Measurements from ENCODE around the gene BNC2.

The BNC2 gene

GRCh38 chr9:16514131-16514530 lies 356.3 kb downstream of the BNC2 start:
- DNase-seq (ENCODE audit: low read depth): no peak
- TF ChIP-seq CTCF (IDR thresholded peaks at IDR 0.05; ENCODE audit: low read depth, low read length, missing control alignments): no peak
- H3K4me3 ChIP-seq (ENCODE audit: low read depth, low read length): no peak overlapping the region

GRCh38 chr9:16512281-16512680 lies 358.2 kb downstream of the BNC2 start:
- no peak for TF ChIP-seq CTCF (IDR thresholded peaks at IDR 0.05; ENCODE audit: low read depth, low read length, missing control alignments)
- no peak for DNase-seq (ENCODE audit: low read depth)
- no peak overlapping the region for H3K4me3 ChIP-seq (ENCODE audit: low read depth, low read length)

- no peak overlapping the region for H3K4me3 ChIP-seq (ENCODE audit: low read depth, low read length)
- no peak for TF ChIP-seq CTCF (IDR thresholded peaks at IDR 0.05; ENCODE audit: low read depth, low read length, missing control alignments)
- DNase-seq (ENCODE audit: low read depth): no peak
Observed at GRCh38 chr9:16510482-16510881, 360.0 kb downstream of the BNC2 start.

- TF ChIP-seq CTCF (IDR thresholded peaks at IDR 0.05; ENCODE audit: low read depth, low read length, missing control alignments): no peak
- no peak overlapping the region for H3K4me3 ChIP-seq (ENCODE audit: low read depth, low read length)
- no peak for DNase-seq (ENCODE audit: low read depth)
Observed at GRCh38 chr9:16509997-16510396, 360.5 kb downstream of the BNC2 start.

DNA sequence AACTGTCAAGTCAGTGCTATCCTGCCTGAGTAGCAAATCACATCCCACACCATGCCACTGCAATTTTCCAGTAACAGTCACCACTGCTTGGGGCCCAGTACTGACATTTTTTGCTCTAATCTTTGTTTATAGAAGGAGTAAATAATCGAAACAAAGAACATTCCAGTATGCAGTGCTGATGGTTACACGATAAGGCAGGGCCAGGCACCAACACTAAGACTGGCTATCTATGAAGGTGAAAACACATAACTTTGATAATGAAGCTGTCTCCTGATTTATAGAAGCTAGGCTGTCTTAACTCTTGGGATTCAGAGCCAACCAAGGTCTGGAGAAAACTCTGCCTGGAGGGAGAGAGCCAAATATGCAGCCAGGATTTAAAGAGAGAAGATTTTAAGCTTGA lies 365.3 kb downstream of the BNC2 start:
- H3K4me3 ChIP-seq (ENCODE audit: low read depth, low read length): no peak overlapping the region
- DNase-seq (ENCODE audit: low read depth): no peak
- no peak for TF ChIP-seq CTCF (IDR thresholded peaks at IDR 0.05; ENCODE audit: low read depth, low read length, missing control alignments)

- no peak overlapping the region for H3K4me3 ChIP-seq (ENCODE audit: low read depth, low read length)
- no peak for DNase-seq (ENCODE audit: low read depth)
- TF ChIP-seq CTCF (IDR thresholded peaks at IDR 0.05; ENCODE audit: low read depth, low read length, missing control alignments): no peak
Observed at GRCh38 chr9:16501726-16502125, 368.7 kb downstream of the BNC2 start.

GRCh38 chr9:16501141-16501540 lies 369.3 kb downstream of the BNC2 start:
- DNase-seq (ENCODE audit: low read depth): no peak
- no peak overlapping the region for H3K4me3 ChIP-seq (ENCODE audit: low read depth, low read length)
- no peak for TF ChIP-seq CTCF (IDR thresholded peaks at IDR 0.05; ENCODE audit: low read depth, low read length, missing control alignments)
